SK-N-SH (cell line): ENCODE results near the gene RAD23B.

Experiments
- CTCF ChIP-seq: fragments of 200-600 bp; sonication (generic); IDR thresholded peaks from 2 replicates; pipeline ENCODE4 v1.6.1; 2017; ENCODE audit warnings: antibody characterized with exemption, mild to moderate bottlenecking, moderate library complexity
- JUND ChIP-seq: IDR thresholded peaks from 2 replicates; pipeline ENCODE4 v1.4.0; 2012
- POLR2AphosphoS5 ChIP-seq: IDR thresholded peaks from 2 replicates; pipeline ENCODE4 v1.6.1; 2012; ENCODE audit warnings: low read depth, low read length
- TF ChIP-seq, protein P1 (sequence below): IDR thresholded peaks from 2 replicates; pipeline ENCODE4 v1.4.0; 2012; ENCODE audit warnings: low read depth

GRCh38 chr9:107239474-107239873 is 43.6 kb upstream of the RAD23B start:
- TF ChIP-seq CTCF, result peak; percentile 39; the same call in 1 of the 2 replicates
- no peak for TF ChIP-seq POLR2AphosphoS5
- TF ChIP-seq, protein P1, sequence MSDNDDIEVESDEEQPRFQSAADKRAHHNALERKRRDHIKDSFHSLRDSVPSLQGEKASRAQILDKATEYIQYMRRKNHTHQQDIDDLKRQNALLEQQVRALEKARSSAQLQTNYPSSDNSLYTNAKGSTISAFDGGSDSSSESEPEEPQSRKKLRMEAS, result no peak
- no peak for TF ChIP-seq JUND
